ENCODE results near the gene DUS2.
A peak's percentile ranks its signal among the peaks of the same experiment; 100 is the strongest.

The DUS2 gene

GRCh38 chr16:68077866-68078700 lies 55.0 kb downstream of the DUS2 start:
- no peak for DNase-seq (ENCODE audit: low read depth in 2 of 2)

- DNase-seq (ENCODE audit: low read depth in 2 of 2): no peak
Observed at GRCh38 chr16:68078701-68079375, 55.8 kb downstream of the DUS2 start.

DNA sequence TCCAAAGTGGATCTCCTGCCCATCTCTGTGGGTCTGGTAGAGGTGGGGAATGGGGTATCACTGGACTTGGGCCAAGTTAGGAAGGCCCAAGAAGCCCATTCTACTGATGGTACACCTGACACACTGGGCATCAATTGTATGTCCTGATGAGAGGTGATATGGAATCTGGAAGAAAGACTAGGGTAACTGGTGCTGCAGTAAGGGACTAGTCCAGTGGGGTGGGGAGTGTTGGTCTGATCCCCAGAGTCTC lies 56.2 kb downstream of the DUS2 start:
- DNase-seq (ENCODE audit: low read depth in 2 of 2): no peak

DNA sequence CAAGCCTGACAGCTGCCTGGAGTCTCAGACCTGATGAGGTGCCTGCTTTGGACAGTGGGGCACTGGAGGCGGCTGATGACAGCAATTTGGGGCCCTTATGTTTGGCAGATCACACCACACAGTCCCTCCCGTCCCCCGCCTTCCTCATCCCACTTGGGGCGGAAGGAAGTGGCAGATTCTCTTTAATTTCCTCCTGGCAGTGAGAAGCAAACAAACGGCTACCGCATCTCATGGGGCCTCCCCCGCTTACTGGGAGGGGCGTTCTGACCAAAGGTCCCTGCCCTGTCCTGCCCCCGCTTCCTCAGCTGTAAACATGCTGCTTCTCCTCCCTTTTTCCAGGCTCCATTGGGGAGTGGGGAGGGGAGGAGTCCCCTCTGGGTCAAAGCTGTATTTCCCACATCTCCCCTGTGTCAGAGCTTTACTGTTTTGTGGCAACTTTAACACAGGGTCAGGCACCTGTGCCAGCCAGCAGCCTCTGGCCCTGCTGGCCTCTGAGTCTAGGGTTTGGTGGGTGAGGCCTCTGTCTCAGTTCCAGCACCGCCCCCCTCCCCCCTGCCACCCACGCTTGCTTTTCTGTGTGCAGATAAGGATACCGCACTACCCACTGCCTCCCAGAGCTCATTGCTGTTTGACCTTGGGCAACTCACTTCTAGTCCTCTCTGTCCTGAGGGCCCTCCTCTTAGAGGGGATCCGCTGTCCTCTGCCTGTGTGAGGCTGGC lies 56.7 kb downstream of the DUS2 start:
- DNase-seq (ENCODE audit: low read depth in 2 of 2): peak; percentile 73 to 77

GRCh38 chr16:68081861-68082628 lies 59.0 kb downstream of the DUS2 start:
- DNase-seq (ENCODE audit: low read depth in 2 of 2): no peak

DNA sequence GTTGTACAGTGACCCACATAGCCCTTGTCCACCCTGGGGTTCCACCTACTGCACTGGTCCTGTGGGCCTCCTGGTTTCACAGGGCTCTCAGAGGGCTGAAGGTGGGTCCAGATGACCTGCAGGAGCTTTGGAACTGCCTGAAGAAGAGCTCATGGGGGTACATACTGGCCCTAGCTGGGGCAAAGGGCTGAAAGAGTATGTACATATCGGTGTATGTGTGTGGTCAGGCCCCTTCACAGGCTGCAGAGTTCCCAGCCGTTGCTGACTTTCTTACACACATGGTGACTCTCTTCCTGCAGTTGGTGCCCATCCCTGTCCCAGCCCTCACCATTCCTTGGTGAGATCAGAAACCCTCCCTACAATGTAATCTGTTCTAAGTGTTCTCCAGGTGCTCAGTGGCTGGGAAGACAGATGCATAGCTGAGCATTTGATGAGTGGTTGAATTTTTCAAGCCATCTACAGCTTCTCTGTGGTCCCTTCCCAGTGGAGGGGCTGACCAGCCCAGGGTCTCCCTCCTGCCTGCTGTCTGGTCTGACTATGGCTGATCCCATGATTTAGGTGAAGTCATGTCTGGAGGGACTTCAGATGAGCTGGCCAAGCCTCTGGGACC lies 59.6 kb downstream of the DUS2 start:
- no peak for DNase-seq (ENCODE audit: low read depth in 2 of 2)

- DNase-seq (ENCODE audit: low read depth in 2 of 2): no peak
Observed at GRCh38 chr16:68083239-68083781, 60.2 kb downstream of the DUS2 start.

- DNase-seq (ENCODE audit: low read depth in 2 of 2): no peak
Observed at GRCh38 chr16:68083861-68084503, 60.9 kb downstream of the DUS2 start.

DNA sequence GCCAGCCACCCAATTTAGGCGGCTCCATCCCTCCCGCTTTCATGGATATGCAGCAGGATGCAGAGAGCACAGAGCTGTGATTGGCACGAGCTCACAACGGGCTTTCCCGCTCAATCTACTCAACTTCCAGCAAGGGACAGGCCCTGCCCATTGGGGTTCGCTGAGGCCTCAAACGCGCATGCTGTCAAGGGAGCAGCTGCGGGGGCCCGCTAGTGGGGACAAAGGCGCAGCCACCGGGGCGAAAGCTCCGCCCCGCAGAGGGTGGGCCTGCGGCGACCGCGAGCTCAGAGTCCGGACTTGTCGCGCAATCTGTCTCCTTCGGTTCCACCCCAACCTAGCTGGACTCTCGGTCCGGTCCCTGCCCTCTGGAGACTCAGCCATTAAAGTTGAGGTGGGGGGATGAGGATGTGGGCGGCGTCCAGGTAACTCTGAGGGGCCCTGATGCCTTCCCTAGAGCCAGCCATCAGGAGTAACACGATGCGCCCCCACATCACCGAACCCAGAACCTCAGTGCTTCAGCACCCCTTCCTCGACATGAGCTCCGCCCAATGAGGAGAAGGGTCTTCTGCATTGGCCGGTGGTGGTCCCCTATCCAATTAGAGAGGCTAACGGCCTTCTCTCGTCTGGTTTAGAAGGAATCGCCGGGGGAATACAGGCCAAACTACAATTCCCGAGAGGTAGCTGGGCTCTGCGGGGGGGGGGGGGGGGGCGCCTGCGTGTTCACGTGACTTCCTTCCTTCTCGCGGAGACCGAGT lies 61.6 kb downstream of the DUS2 start:
- DNase-seq (ENCODE audit: low read depth in 2 of 2): peak; percentile 90 to 91

DNA sequence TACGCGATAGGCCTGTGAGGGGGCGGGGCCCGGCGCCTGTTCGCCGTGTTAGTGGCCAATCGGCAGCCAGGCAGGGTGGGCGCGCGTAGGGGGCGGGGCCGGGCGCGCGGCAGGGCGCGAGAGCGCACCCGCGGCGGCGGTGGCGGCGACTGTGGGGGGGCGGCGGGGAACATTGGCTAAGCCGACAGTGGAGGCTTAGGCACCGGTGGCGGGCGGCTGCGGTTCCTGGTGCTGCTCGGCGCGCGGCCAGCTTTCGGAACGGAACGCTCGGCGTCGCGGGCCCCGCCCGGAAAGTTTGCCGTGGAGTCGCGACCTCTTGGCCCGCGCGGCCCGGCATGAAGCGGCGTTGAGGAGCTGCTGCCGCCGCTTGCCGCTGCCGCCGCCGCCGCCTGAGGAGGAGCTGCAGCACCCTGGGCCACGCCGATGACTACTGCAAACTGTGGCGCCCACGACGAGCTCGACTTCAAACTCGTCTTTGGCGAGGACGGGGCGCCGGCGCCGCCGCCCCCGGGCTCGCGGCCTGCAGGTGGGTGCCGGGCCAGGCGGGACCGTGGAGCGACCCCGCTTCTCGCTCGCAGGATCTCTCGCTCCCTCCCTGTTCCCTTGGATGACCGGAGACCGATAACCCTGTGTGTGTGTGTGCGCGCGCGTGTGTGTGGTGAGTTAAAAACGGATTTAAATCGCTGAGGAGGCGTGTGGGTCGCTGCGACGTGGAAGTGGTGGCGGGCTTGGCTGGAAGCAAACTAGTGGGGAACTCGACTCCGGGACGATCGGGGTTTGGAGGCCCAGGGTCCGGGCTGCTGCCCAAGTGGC lies 62.4 kb downstream of the DUS2 start, which contains the start of gene NFATC3:
NFATC3 (plus strand) TSS at position 112 of the 813 bp plus-strand sequence; CDS start at position 424, 312 bp downstream.
- peak; percentile 99 for DNase-seq (ENCODE audit: low read depth in 2 of 2)

DNA sequence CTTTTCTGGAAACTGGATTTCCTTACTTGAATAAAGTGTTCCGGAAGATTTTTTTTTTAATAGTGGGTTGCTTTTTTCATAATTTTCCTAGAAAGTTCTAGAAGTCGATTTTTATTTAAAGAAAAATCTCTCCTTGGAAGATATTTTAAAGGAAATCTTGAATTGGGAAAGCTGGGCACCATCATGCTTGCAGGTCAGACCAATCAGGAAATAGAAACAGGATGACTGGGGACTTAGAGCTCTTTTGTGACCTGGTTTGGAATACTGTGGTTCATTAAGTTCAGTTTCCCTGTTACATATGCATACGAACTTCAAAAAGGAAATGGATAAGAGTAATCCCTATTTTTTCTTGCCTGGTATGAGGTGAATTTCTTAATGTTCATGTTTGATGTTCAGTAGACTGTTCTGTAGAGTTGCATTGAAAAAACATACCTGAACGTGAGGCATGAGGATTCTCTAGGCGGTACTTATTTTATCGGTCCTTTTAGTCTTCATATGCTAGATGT lies 63.3 kb downstream of the DUS2 start:
- no peak for DNase-seq (ENCODE audit: low read depth in 2 of 2)

- DNase-seq (ENCODE audit: low read depth in 2 of 2): no peak
Observed at GRCh38 chr16:68086860-68087268, 63.8 kb downstream of the DUS2 start.

DNA sequence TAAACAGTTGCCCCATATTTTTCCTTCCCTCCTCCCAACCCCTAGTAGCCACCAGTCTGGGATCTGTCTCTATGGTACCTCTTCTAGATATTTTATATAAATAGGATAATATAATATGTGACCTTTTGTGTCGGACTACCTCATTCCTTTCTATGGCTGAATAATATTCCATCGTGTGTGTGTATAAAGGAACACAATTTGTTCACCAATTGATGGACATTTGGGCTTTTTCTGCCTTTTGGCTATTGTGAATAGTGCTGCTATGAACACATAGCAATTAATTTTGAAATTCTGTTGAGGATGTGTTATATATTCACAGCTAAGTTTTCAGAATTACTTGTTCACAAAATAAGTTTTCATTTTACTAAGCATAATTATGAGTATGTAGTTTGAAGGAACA lies 64.6 kb downstream of the DUS2 start:
- no peak for DNase-seq (ENCODE audit: low read depth in 2 of 2)

DNA sequence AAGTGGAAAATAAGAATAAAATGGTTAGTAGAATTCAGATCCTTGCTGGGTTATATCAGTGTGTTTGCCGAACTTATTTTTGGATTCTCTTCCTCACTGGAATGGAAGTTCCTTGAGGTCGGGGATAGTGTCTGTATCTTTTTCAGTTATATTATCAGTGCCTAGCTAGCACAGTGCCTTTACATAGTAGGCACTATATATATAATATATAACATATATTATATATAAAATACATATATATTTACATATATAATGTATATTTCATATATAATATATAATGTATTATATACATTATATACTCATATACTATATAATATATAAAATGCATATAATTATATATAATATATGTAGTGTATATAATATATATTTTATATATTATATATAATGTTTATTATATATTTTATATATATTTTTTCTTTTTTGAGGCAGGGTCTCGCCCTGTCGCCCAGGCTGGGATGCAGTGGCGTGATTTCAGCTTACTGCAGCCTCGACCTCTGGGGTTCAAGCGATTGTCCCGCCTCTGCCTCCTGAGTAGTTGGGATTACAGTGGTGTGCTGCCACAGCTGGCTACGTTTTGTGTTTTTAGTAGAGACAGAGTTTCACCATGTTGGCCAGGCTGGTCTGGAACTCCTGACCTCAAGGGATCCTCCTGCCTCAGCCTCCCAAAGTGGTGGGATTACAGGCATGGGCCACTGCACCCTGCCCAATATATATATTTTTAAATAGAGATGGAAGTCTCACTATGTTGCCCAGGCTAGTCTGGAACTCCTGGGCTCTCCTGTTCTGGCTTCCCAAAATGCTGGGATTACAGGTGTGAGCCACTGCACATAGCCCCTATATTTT lies 65.3 kb downstream of the DUS2 start:
- DNase-seq (ENCODE audit: low read depth in 2 of 2): no peak

DNA sequence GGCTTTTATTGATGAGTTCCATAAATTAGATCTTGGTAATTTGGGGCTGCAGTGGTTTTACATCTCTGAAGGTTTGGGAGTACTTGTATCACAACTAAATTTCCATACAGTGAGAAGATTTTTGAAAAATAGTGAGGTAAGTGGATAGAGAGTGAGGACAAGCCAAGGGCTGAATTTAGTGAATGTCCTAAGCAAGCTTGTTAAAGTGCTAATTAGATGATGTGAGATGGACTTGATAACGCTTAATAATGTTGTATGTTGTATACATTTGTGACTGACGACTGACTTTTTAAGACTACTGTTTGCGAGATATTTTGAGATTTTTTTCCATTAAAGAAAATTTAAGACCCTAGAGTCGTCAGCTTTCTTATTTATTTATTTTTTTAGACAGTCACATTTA lies 66.0 kb downstream of the DUS2 start:
- DNase-seq (ENCODE audit: low read depth in 2 of 2): no peak

- DNase-seq (ENCODE audit: low read depth in 2 of 2): no peak
Observed at GRCh38 chr16:68090130-68090529, 67.0 kb downstream of the DUS2 start.

DNA sequence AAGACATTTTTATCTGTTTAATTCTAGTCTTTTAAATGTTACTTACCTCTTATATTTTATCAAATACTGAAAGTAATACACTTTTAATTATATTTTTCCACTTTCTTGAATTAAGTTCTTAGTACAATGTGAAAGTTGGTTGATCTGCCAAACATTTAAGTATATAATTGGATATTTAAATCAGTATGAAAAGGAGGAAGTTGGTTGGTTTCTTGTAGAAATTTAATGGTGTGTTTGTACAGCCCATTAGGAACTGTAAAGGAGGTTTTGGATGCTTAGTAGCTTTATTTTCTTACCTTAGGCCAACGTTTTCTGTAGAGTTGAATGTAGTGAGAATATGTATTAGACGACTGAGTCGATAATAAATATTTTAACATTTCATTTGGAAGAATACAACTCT lies 67.4 kb downstream of the DUS2 start:
- DNase-seq (ENCODE audit: low read depth in 2 of 2): no peak

Data from stimulated activated CD8-positive, alpha-beta memory T cell treated with anti-CD3 and anti-CD28 coated beads, Interleukin-15, amount 100 ng/mL, for 48 hours (primary cell).